GM19025 (cell line): Measurements from ENCODE around the gene ACOX3.
"Not testable (repeated sequence)": the region's sequence is repeated elsewhere in the genome, so short reads cannot be mapped to it uniquely, and the experiment has no call there.

Experiments used
- ATAC-seq: cut with Tn5 transposase; IDR thresholded peaks from one replicate; pipeline ENCODE4 v1.9.1; 2021; ENCODE audit warnings: mild to moderate bottlenecking, low read depth, moderate library complexity; ENCODE audit not compliant: unreplicated experiment

Gene ACOX3

GRCh38 chr4:8391071-8391470 is 49.5 kb downstream of the ACOX3 start:
- ATAC-seq = no peak

- ATAC-seq = no peak
These were observed 49.9 kb downstream of the ACOX3 start for GRCh38 chr4:8390577-8390976.

- no peak for ATAC-seq
These were observed 52.0 kb downstream of the ACOX3 start for GRCh38 chr4:8388528-8388870.

GRCh38 chr4:8387615-8388527 is 52.7 kb downstream of the ACOX3 start:
- ATAC-seq = no peak

GRCh38 chr4:8387194-8387593 is 53.3 kb downstream of the ACOX3 start:
- no peak for ATAC-seq

GRCh38 chr4:8386731-8387130 is 53.8 kb downstream of the ACOX3 start:
- no peak for ATAC-seq

- ATAC-seq = not testable (repeated sequence)
These were observed 54.4 kb downstream of the ACOX3 start for GRCh38 chr4:8386131-8386530.

- no peak for ATAC-seq
These were observed 54.9 kb downstream of the ACOX3 start for GRCh38 chr4:8385611-8386010.

- ATAC-seq = no peak
These were observed 55.4 kb downstream of the ACOX3 start for GRCh38 chr4:8385106-8385505.

- ATAC-seq = no peak
These were observed 56.0 kb downstream of the ACOX3 start for GRCh38 chr4:8384397-8385060.

GRCh38 chr4:8383451-8384160 is 56.9 kb downstream of the ACOX3 start:
- no peak for ATAC-seq

GRCh38 chr4:8383016-8383415 is 57.5 kb downstream of the ACOX3 start:
- no peak for ATAC-seq

- no peak for ATAC-seq
These were observed 58.5 kb downstream of the ACOX3 start for GRCh38 chr4:8381814-8382581.

GRCh38 chr4:8380511-8381415 is 59.8 kb downstream of the ACOX3 start:
- no peak for ATAC-seq

- no peak for ATAC-seq
These were observed 60.8 kb downstream of the ACOX3 start for GRCh38 chr4:8379771-8380170.

GRCh38 chr4:8379281-8379680 is 61.2 kb downstream of the ACOX3 start:
- no peak for ATAC-seq

GRCh38 chr4:8378776-8379175 is 61.7 kb downstream of the ACOX3 start:
- no peak for ATAC-seq

- ATAC-seq = no peak
These were observed 62.3 kb downstream of the ACOX3 start for GRCh38 chr4:8378101-8378724.
